Ureter (tissue), 1 donor: ENCODE results near the gene PRSS35. TPM values are rescaled to one million over a fixed set of nuclear protein-coding genes. Genes with fewer than 3 reads are reported as not detected.
"Not testable (repeated sequence)": the region's sequence is repeated elsewhere in the genome, so short reads cannot be mapped to it uniquely, and the experiment has no call there.

ENCODE experiments used
- DNase-seq: peaks from one replicate; pipeline ENCODE4 v3.0.0-alpha.2; 2020; ENCODE audit warnings: low spot score
- total RNA-seq: library from RNA; stranded (reverse); gene quantifications from one replicate; pipeline ENCODE4 v1.2.4, GENCODE V29; 2023
- donor health status: DM: yes; HTN: yes; CAD: no.

Gene PRSS35
- total RNA-seq, 1 donor from 2014 or later = 0.44 TPM

DNA sequence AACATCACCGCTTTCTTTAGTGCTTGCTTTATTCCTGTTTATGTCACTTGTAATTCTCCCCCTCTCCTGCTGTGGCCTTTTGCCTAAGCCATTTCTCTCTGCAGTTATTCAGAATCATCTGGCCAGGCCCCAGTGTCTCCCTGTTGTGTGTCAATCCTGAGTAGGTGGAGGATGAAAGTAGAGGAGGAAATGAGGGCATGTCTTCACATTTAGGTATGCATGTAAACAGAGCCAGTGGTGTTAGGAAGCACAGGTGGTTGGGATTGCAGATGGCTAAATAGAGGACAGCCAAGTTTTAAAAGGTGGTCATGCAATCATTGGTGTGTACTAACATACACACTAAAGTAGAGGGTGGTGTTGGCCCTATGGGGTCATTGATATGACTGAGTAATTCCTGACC is 5.2 kb downstream of the PRSS35 start:
- no peak for DNase-seq

DNA sequence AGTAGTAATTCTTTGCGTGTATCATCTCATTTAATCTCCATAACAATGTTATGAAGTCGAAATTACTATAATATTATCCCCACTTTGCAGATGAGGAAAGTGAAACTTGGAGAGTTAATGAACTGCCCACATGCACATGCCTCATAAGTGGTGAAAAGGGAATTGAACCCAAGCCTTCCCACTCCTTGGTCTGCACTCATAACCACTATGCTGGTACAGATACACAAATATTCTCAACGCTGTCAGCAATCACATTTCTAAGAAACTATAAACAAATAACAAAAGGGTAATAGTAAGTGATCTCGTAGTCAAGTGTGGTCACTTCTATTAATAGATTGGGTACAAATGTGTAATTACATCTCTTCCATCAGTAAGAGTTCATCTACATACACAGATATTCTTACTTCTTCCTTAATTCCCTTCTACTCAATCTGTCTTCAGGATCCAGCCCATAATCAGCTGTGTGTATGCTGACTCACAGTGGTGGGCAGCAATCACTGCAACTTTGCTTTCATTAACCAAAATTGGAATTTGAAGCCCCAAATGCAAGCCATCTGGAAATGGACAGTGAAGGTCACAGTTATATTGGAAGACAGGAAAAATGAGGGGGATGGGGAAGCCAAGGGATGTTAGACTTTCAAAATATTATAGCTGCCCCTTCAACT is 6.6 kb downstream of the PRSS35 start:
- DNase-seq = no peak

DNA sequence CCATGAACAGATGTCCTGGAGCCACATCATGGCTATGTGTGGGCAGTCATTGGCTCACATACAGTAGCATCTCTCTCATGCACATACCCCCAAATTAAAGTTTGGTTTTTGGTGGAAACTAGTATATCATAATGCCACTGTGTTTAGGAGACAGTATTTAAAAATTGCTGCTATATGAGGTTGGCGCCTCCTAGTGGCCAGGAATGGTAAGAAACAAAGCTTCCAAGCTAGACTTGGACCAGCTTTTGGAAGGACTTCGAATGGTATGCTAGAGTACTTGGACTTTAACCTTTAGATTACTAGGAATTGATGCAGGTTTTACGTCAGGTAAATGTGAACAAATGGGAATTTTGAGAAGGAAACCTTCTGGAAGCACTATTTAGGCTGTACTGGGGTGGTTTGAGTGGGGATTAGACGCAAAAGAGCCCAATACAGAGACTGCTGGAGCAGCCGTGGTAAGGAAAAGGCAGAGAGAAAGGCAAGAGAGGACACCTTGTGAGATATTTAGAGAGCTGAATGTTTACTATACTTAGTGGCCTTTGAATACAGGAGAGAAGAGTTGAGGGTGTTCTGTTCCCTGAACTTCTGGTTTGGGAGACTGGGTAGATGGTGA is 23.8 kb downstream of the PRSS35 start:
- no peak for DNase-seq

DNA sequence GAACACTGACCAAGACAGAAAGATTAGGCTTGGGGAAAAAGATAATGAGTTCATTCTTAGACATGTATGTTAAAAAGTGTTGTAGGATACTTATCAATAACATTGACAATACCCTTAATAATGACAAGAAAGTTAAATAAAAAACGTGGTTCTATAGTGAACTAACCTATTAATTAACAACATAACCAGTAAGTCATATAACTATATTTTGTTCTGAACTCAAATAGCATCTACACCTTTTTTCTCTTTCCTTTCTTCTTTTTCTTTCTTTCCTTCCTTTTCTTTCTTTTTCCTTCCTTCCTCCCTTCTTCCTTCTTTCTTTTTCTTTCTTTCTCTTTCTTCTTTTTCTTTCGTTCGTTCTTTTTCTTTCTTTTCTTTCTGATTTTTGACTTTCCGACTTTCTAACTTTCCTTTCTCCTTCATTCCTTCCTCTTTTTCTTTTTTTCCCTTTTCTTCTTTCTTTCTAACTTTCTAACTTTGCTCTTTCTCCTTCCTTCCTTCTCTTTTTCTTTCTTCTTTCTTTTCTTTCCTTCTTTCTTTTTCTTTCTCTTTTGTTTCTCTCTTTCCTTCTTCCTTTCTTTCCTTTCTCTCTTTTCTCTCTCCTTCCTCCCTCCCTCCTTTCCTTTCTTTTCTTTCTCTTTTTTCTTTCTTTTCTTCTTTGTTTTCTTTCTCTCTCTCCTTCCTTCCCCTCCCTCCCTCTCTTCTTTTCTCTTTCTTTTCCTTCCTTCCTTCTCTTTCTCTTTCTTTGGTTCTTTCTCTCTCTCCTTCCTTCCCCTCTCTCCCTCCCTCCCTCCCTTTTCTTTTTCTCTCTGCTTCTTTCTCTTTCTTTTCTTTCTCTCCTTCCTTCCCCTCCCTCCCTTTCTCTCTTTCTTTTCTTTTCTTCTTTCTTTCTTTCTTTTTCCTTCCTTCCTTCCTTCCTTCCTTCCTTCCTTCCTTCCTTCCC is 24.6 kb downstream of the PRSS35 start:
- no peak for DNase-seq

DNA sequence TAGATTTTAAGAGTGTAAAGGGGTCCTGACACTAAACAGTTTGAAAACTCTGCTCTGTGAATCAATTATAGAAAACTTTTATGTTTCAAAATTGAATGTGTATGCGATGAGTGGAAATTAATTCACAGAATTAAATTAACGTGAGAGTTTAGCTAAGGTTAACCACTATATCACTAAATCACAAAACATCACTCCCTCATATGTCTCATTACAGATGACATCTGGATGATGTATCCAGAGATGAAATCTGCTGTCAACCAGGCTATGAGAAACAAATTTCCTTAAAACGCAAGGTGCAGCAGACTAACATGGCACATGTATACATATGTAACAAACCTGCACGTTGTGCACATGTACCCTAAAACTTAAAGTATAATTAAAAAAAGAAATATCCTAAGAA is 27.3 kb downstream of the PRSS35 start:
- no peak for DNase-seq

DNA sequence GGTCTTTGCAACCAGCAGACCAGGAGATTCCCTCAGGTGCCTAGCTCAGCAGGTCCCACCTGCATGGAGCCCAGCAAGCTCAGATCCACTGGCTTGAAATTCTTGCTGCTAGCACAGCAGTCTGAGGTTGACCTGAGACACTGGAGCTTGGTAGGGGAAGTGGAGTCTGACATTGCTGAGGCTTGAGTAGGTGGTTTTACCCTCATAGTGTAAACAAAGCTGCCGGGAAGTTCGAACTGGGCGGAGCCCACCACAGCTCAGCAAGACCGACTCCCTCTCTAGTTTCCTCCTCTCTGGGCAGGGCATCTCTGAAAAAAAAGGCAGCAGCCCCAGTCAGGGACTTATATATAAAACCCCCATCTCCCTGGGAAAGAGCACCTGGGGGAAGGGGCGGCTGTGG is 34.3 kb downstream of the PRSS35 start:
- DNase-seq = no peak

DNA sequence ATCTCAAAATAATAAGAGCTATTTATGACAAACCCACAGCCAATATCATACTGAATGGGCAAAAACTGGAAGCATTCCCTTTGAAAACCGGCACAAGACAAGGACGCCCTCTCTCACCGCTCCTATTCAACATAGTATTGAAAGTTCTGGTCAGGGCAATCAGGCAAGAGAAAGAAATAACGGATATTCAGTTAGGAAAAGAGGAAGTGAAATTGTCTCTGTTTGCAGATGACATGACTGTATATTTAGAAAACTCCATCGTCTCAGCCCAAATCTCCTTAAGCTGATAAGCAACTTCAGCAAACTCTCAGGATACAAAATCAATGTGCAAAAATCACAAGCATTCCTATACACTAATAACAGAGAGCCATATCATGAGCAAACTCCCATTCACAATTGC is 38.1 kb downstream of the PRSS35 start:
- not testable (repeated sequence) for DNase-seq

DNA sequence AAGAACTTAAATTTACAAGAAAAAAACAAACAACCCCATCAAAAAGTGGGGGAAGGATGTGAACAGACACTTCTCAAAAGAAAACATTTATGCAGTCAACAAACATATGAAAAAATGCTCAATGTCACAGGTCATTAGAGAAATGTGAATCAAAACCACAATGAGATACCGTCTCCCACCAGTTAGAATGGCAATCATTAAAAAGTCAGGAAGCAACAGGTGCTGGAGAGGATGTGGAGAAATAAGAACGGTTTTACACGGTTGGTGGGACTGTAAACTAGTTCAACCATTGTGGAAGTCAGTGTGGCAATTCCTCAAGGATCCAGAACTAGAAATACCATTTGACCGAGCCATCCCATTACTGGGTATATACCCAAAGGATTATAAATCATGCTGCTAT is 39.4 kb downstream of the PRSS35 start:
- DNase-seq = not testable (repeated sequence)

DNA sequence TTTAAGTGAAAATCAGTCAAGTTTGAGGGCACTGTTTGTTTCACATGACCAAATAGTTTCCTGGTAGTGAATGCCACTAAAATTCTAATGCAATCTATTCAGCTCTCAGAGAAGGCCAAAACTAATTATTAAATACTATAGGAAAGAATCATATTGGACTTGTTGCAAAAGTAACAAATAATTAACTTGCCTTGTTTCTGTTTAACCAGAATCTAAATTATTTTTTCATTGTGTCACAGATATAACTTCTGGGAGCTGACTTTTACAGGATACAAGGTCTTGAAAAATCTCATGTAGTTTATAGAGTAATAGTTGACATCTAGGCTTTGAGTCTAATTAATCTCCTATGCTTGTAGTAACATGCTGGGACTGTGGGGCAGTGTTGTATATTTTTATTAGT is 44.5 kb downstream of the PRSS35 start:
- DNase-seq = no peak

DNA sequence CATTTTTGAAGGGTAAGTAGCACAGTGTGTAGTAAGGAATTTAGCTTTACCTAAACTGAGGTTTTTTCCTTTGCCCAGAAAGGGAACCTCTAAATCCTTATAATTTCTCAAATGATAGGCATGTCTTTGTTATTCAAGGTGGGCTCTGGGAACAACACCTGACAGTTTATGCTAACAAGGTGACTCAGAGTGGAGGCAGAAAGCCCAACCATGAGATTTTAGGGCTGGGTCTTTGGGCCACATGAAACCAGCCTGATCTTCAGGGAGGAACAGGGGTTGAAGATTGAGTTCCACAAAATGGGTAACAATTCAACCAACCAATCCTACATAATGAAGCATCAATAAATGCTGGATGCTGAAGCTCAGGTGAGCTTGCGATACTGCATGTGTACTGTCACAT is 46.6 kb downstream of the PRSS35 start:
- DNase-seq = no peak

DNA sequence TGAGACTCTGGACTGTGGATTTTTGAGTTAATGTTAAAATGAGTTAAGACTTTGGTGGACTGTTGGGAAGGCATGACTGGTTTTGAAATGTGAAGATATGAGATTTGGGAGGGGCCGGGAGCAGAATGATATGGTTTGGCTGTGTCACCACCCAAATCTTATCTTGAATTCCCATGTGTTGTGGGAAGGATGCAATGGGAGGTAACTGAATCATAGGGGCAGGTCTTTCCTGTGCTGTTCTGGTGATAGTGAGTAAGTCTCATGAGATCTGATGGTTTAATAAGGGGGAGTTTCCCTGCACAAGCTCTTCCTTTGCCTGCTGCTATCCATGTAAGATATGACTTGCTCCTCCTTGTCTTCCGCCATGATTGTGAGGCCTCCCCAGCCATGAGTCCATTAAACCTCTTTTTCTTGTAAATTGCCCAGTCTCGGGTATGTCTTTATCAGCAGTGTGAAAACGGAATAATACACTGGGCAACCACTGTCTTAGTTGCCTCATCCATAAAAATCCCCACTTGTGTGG is 59.4 kb downstream of the PRSS35 start:
- DNase-seq = not testable (repeated sequence)

DNA sequence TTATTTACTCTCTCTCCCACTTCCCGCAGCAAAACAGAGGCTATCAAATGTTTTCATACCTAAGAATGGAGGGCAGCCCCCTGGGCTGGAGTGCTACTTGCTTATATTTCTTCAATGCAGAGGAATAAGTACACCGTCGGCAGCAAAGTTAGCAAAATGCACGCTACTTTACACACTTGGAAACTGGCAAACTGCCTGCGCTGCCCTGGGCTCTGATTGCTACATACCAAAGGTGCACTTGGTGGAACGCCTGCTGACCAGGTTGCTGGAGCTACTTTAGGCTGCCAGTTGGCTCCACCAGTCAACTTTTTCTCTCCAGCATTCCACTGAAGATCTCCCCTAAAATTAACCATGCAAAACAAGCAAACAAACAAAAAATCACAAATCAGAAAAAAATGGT is 62.4 kb downstream of the PRSS35 start:
- DNase-seq = no peak

Other genes with a start within 250 kb of the PRSS35 start
- gene ME1, start 81.5 kb upstream of the PRSS35 start, total RNA-seq = 10.1 TPM
- 0.83 TPM for gene SNAP91, start 196.6 kb downstream of the PRSS35 start, total RNA-seq